ENCODE measurements around the gene ARHGEF40.

The ARHGEF40 gene

GRCh38 chr14:21087294-21088091, 17.4 kb downstream of the ARHGEF40 start:
- no peak overlapping the region for H2AFZ ChIP-seq (ENCODE audit: low read length)
- H3K79me2 ChIP-seq (ENCODE audit: insufficient read depth, low read length) = no peaks in the 10 kb centered on the region
- no peaks in the 10 kb centered on the region; the same call in 1 of the 2 replicates for H3K36me3 ChIP-seq (ENCODE audit: insufficient read depth, low read length)
- no peaks in the 10 kb centered on the region for H3K9me3 ChIP-seq (ENCODE audit: insufficient read depth, low read depth, low read length)
- H3K9me2 ChIP-seq (replicated peaks; ENCODE audit: low read depth, low read length) = no peaks in the 10 kb centered on the region
- H4K20me1 ChIP-seq (ENCODE audit: insufficient read depth, low read length, poor library complexity, severe bottlenecking) = peaks cover 3% of the 10 kb centered on the region
- no peaks in the 10 kb centered on the region; the same call in 1 of the 2 replicates for H3F3A ChIP-seq (ENCODE audit: low read depth)
- no peak overlapping the region for H3K9ac ChIP-seq (ENCODE audit: low read depth, low read length, poor library complexity, severe bottlenecking)
- H3K4me1 ChIP-seq (ENCODE audit: insufficient read depth, low read length, poor library complexity, severe bottlenecking) = peaks cover 7% of the 10 kb centered on the region
- H3K27me3 ChIP-seq (ENCODE audit: insufficient read depth, low read length, poor library complexity, severe bottlenecking) = no peaks in the 10 kb centered on the region
- TF ChIP-seq EZH2phosphoT487 (IDR thresholded peaks at IDR 0.05; ENCODE audit: borderline replicate concordance) = no peak
- TF ChIP-seq CTCF (conservative IDR thresholded peaks at IDR 0.05; ENCODE audit: low read length) = no peak
- peak overlapping the region; percentile 40 for H3K4me2 ChIP-seq (ENCODE audit: low read depth, low read length, poor library complexity, severe bottlenecking)
- no peak overlapping the region for H3K4me3 ChIP-seq (ENCODE audit: low read length, poor library complexity, severe bottlenecking)

- Histone ChIP-seq H4K20me1 (ENCODE audit: insufficient read depth, low read length, poor library complexity, severe bottlenecking) (peaks cover 3% of the 10 kb centered on the region), H2AFZ (ENCODE audit: low read length) (no peak overlapping the region), H3K4me3 (ENCODE audit: low read length, poor library complexity, severe bottlenecking) (no peak overlapping the region), H3K9ac (ENCODE audit: low read depth, low read length, poor library complexity, severe bottlenecking) (no peak overlapping the region), H3K9me2 (replicated peaks; ENCODE audit: low read depth, low read length) (no peaks in the 10 kb centered on the region), H3K9me3 (ENCODE audit: insufficient read depth, low read depth, low read length) (no peaks in the 10 kb centered on the region), H3F3A (ENCODE audit: low read depth) (no peaks in the 10 kb centered on the region; the same call in 1 of the 2 replicates), H3K4me2 (ENCODE audit: low read depth, low read length, poor library complexity, severe bottlenecking) (no peak overlapping the region), H3K4me1 (ENCODE audit: insufficient read depth, low read length, poor library complexity, severe bottlenecking) (peaks cover 7% of the 10 kb centered on the region), H3K79me2 (ENCODE audit: insufficient read depth, low read length) (no peaks in the 10 kb centered on the region; the same call in 1 of the 2 replicates), H3K36me3 (ENCODE audit: insufficient read depth, low read length) (no peaks in the 10 kb centered on the region; the same call in 1 of the 2 replicates), H3K27me3 (ENCODE audit: insufficient read depth, low read length, poor library complexity, severe bottlenecking) (no peaks in the 10 kb centered on the region)
- no peak for TF ChIP-seq CTCF (conservative IDR thresholded peaks at IDR 0.05; ENCODE audit: low read length)
- no peak for TF ChIP-seq EZH2phosphoT487 (IDR thresholded peaks at IDR 0.05; ENCODE audit: borderline replicate concordance)
These were observed 18.6 kb downstream of the ARHGEF40 start for GRCh38 chr14:21088687-21089086.

GRCh38 chr14:21089271-21089670, 19.2 kb downstream of the ARHGEF40 start:
- no peak overlapping the region for H3K9ac ChIP-seq (ENCODE audit: low read depth, low read length, poor library complexity, severe bottlenecking)
- peaks cover 10% of the 10 kb centered on the region for H3K4me1 ChIP-seq (ENCODE audit: insufficient read depth, low read length, poor library complexity, severe bottlenecking)
- H3F3A ChIP-seq (ENCODE audit: low read depth) = no peaks in the 10 kb centered on the region; the same call in 1 of the 2 replicates
- H3K79me2 ChIP-seq (ENCODE audit: insufficient read depth, low read length) = no peaks in the 10 kb centered on the region; the same call in 1 of the 2 replicates
- H4K20me1 ChIP-seq (ENCODE audit: insufficient read depth, low read length, poor library complexity, severe bottlenecking) = peaks cover 3% of the 10 kb centered on the region
- H3K4me2 ChIP-seq (ENCODE audit: low read depth, low read length, poor library complexity, severe bottlenecking) = no peak overlapping the region
- no peak overlapping the region for H2AFZ ChIP-seq (ENCODE audit: low read length)
- no peaks in the 10 kb centered on the region for H3K9me2 ChIP-seq (replicated peaks; ENCODE audit: low read depth, low read length)
- H3K9me3 ChIP-seq (ENCODE audit: insufficient read depth, low read depth, low read length) = no peaks in the 10 kb centered on the region
- H3K4me3 ChIP-seq (ENCODE audit: low read length, poor library complexity, severe bottlenecking) = no peak overlapping the region
- no peak for TF ChIP-seq CTCF (conservative IDR thresholded peaks at IDR 0.05; ENCODE audit: low read length)
- TF ChIP-seq EZH2phosphoT487 (IDR thresholded peaks at IDR 0.05; ENCODE audit: borderline replicate concordance) = no peak
- no peaks in the 10 kb centered on the region for H3K27me3 ChIP-seq (ENCODE audit: insufficient read depth, low read length, poor library complexity, severe bottlenecking)
- no peaks in the 10 kb centered on the region; the same call in 1 of the 2 replicates for H3K36me3 ChIP-seq (ENCODE audit: insufficient read depth, low read length)
